ENCODE data around the gene ARF1.

ARF1 gene

GRCh38 chr1:228062085-228062791 lies 20.3 kb upstream of the ARF1 start:
- DNase-seq: no peak
- Mint-ChIP-seq H3K4me3 (no peak overlapping the region), H3K36me3 (ENCODE audit: low read depth) (no peaks in the 10 kb centered on the region), H3K9me3 (peaks cover 12% of the 10 kb centered on the region), H3K27ac (no peak overlapping the region), H3K4me1 (peaks cover 12% of the 10 kb centered on the region), H3K27me3 (ENCODE audit: low read depth, poor library complexity) (peaks cover 48% of the 10 kb centered on the region)
- no peak for TF ChIP-seq CTCF (IDR thresholded peaks at IDR 0.05)

DNA sequence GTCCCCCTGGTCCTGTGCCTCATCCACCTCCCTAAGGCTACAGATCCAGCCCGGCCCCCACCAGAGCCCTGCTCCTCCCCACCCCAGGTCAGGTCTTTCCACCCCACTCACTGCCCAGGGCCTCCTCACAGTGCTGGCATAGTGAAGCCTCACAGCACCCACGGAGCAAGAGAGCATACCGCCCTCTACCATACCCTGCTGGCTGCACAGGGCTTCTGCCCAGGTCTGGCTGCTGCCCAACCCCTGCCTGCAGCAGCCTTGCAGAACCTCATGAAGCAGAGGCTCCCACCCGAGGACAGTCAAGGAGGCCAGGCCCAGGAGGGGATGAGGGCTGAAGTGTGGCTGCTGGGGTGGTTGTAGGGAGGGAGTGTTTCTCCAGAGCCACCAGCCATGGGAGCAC lies 19.7 kb upstream of the ARF1 start:
- H3K4me3 Mint-ChIP-seq: no peak overlapping the region
- H3K27ac Mint-ChIP-seq: no peak overlapping the region
- H3K9me3 Mint-ChIP-seq: peaks cover 6% of the 10 kb centered on the region
- TF ChIP-seq CTCF (IDR thresholded peaks at IDR 0.05): no peak
- H3K27me3 Mint-ChIP-seq (ENCODE audit: low read depth, poor library complexity): peaks cover 43% of the 10 kb centered on the region
- DNase-seq: no peak
- no peaks in the 10 kb centered on the region for H3K36me3 Mint-ChIP-seq (ENCODE audit: low read depth)
- H3K4me1 Mint-ChIP-seq: peaks cover 12% of the 10 kb centered on the region

- no peak overlapping the region for H3K4me3 Mint-ChIP-seq
- DNase-seq: no peak
- no peak overlapping the region for H3K27ac Mint-ChIP-seq
- H3K27me3 Mint-ChIP-seq (ENCODE audit: low read depth, poor library complexity): peaks cover 39% of the 10 kb centered on the region
- H3K4me1 Mint-ChIP-seq: peaks cover 12% of the 10 kb centered on the region
- no peaks in the 10 kb centered on the region for H3K36me3 Mint-ChIP-seq (ENCODE audit: low read depth)
- no peak for TF ChIP-seq CTCF (IDR thresholded peaks at IDR 0.05)
- H3K9me3 Mint-ChIP-seq: peaks cover under 1% of the 10 kb centered on the region
Measured at GRCh38 chr1:228063251-228064191, 19.0 kb upstream of the ARF1 start.

DNA sequence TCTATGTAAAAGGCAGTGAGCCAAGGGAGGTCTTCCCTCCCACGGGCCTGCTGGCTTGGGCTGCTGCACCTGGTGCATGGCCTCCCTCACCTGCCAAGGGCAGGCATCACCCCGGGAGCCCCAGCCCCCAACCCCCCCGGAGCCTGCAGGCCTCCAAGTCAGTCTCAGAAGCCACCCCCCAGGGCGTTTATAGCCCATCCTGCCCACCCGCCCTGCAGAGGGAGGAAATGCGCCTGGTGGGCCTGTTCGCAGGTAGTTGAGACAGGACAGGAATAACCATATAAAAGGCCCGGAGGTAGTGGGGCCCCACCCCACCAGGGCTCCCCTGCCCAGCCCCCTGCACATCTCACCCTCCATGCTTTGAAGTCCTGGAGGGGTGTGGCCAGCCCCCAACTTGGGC lies 18.2 kb upstream of the ARF1 start:
- no peak for TF ChIP-seq CTCF (IDR thresholded peaks at IDR 0.05)
- no peak for DNase-seq
- Mint-ChIP-seq H3K27me3 (ENCODE audit: low read depth, poor library complexity) (peaks cover 31% of the 10 kb centered on the region), H3K9me3 (no peaks in the 10 kb centered on the region), H3K36me3 (ENCODE audit: low read depth) (no peaks in the 10 kb centered on the region), H3K4me3 (no peak overlapping the region), H3K4me1 (peaks cover 12% of the 10 kb centered on the region), H3K27ac (no peak overlapping the region)

GRCh38 chr1:228064741-228065542 lies 17.6 kb upstream of the ARF1 start:
- Mint-ChIP-seq H3K27ac (no peak overlapping the region), H3K4me3 (no peak overlapping the region), H3K27me3 (ENCODE audit: low read depth, poor library complexity) (peaks cover 30% of the 10 kb centered on the region), H3K4me1 (peaks cover 12% of the 10 kb centered on the region), H3K36me3 (ENCODE audit: low read depth) (no peaks in the 10 kb centered on the region), H3K9me3 (no peaks in the 10 kb centered on the region)
- no peak for TF ChIP-seq CTCF (IDR thresholded peaks at IDR 0.05)
- DNase-seq: no peak

All from nephron progenitor cell (in vitro differentiated cells).